ENCODE data around the gene TBC1D30.

Gene TBC1D30

DNA sequence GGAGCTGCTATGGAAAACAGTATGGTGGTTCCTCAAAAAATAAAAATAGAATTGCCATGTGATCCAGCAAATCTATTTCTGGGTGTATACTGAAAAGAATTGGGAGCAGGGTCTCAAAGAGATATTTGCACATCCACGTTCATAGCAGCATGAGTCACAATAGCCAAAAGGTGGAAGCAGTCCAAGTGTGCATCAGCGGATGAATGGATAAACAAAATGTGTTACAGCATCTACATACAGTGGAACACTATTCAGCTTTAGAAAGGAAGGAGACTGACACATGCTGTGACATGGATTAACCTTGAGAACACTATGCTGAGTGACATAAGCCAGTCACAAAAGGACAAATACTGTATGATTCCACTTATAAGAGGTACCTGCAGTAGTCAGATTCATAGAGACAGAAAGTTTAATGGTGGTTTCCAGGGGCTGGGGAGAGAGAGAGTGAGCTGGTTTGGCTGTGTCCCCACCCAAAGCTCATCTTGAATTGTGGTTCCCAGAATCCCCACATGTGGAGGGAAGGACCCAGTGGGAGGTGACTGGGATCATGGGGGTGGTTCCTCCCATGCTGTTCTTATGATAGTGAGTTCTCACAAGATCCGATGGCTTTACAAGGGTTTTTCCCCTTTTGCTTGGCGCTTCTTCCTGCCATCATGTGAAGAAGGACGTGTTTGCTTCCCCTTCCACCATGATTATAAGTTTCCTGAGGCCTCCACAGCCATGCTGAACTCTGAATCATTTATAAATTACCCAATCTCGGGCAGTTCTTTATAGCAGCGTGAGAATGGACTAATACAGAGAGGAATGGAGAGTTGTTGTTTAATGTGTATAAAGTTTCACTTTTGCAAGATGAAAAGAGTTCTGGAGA, 17.6 kb upstream of the TBC1D30 start:
- DNase-seq (ENCODE audit: low read depth): no peak
- H3K4me3 ChIP-seq (ENCODE audit: low read depth, low read length): no peak overlapping the region
- TF ChIP-seq, protein P1, sequence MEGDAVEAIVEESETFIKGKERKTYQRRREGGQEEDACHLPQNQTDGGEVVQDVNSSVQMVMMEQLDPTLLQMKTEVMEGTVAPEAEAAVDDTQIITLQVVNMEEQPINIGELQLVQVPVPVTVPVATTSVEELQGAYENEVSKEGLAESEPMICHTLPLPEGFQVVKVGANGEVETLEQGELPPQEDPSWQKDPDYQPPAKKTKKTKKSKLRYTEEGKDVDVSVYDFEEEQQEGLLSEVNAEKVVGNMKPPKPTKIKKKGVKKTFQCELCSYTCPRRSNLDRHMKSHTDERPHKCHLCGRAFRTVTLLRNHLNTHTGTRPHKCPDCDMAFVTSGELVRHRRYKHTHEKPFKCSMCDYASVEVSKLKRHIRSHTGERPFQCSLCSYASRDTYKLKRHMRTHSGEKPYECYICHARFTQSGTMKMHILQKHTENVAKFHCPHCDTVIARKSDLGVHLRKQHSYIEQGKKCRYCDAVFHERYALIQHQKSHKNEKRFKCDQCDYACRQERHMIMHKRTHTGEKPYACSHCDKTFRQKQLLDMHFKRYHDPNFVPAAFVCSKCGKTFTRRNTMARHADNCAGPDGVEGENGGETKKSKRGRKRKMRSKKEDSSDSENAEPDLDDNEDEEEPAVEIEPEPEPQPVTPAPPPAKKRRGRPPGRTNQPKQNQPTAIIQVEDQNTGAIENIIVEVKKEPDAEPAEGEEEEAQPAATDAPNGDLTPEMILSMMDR (IDR thresholded peaks at IDR 0.05; ENCODE audit: insufficient read depth, low read depth, low read length, missing control alignments): no peak

DNA sequence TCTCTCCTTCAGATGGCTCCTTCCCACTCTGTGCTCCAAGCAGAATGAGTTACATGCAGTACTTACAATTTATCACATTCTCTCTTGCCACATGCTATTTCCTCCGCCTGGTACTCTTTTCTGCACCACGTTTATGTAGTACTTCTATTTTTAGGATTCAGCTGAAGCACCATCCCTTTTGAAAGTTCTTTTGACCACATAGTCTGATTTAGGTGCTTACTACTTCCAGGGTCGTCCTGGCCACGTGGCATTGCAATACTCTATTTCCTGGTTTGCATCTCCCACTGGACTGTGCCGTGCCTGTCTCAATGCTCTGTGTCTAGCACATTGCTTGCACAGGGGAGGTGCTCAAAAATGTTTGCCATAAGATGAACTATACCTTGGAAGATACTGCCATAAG, 16.3 kb upstream of the TBC1D30 start:
- no peak overlapping the region for H3K4me3 ChIP-seq (ENCODE audit: low read depth, low read length)
- peak; percentile 65 for DNase-seq (ENCODE audit: low read depth)
- TF ChIP-seq, protein P1 (IDR thresholded peaks at IDR 0.05; ENCODE audit: insufficient read depth, low read depth, low read length, missing control alignments): no peak

DNA sequence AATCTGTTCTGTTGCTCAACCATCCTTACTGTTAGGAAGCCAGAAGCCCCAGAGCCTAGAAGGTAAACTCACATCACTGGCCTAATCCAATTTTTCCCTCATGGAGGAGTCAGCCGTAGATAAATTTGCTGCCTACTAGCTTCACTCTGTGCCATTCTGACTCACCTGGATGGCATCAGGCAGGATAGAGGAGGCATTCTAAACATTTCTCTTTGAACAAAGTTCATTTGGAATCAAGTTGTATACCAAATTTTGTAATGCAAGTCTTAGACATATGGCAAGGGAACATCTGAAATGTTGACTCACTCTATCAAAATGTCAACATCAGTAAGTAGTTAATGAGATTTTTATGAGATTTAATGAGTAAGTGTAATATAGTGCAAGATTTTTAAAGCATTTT, 13.6 kb upstream of the TBC1D30 start:
- no peak overlapping the region for H3K4me3 ChIP-seq (ENCODE audit: low read depth, low read length)
- TF ChIP-seq, protein P1 (IDR thresholded peaks at IDR 0.05; ENCODE audit: insufficient read depth, low read depth, low read length, missing control alignments): no peak
- no peak for DNase-seq (ENCODE audit: low read depth)

DNA sequence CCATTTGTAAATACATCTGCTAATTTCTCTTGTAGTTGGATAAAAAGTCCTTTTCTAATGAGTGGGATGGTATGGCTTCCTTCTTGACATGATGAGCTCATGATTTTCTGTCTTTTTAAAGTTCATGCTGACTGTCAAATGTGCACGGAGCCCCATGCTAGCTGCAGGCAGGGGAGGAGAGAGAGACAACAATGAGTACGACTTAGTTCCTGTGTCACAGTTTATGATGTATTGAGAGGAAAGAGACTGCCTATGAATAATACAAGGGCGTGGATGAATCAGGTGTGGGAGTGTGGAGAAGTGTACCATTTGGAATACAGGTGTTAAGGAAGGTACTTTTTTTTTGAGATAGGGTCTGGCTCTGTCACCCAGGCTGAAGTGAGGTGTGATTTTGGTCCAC, 10.7 kb upstream of the TBC1D30 start:
- no peak overlapping the region for H3K4me3 ChIP-seq (ENCODE audit: low read depth, low read length)
- TF ChIP-seq, protein P1 (IDR thresholded peaks at IDR 0.05; ENCODE audit: insufficient read depth, low read depth, low read length, missing control alignments): no peak
- no peak for DNase-seq (ENCODE audit: low read depth)

DNA sequence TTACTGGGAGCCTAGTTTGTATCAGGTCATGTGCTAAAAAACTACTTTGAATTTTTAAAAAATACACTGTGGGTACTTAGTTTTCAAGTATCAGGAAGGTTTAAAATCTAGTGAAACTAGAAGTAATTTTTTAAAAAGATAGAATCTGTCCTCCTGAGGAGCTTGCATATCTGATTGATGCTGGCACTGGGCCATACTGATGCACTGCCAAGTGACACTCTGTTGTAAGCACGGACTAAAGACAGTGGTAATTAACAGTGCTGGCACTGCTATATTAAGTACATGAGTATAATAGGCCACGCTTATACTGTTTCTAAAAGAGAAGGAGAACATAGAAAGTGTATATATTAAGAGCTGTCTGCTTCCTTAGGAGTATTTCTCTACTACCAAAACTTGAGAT, 10.0 kb upstream of the TBC1D30 start:
- H3K4me3 ChIP-seq (ENCODE audit: low read depth, low read length): no peak overlapping the region
- TF ChIP-seq, protein P1 (IDR thresholded peaks at IDR 0.05; ENCODE audit: insufficient read depth, low read depth, low read length, missing control alignments): no peak
- DNase-seq (ENCODE audit: low read depth): peak; percentile 12

DNA sequence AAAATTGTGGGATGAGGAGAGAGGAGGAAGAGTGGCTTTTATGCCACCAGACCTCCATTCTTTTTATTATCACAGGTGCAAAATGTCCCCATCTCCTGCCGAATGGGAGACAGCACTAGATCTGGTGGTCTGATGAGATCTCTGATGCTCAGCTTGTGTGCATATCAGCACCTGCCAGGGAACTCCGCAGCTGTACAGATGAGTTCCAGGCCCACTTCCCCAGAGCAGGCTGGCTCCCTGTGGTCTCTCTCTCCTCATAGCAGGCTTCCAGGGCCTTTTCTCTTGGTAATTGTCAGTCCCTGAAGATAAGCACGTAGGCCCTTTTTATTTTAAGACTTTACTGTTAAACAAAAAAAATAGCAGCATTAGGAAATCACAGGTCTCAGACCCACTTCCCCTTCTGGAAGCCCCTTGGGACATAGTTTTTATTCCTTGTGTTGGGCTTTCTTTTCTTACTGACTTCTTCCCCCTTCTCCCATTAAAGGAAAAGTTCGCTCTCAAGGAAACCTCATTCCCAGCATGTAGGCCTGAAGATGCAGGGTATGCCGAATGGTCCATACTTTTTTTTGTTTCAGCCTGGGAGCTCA, 4.5 kb upstream of the TBC1D30 start:
- no peak overlapping the region for H3K4me3 ChIP-seq (ENCODE audit: low read depth, low read length)
- TF ChIP-seq, protein P1 (IDR thresholded peaks at IDR 0.05; ENCODE audit: insufficient read depth, low read depth, low read length, missing control alignments): no peak

More for the DNA sequence above, 4.5 kb upstream of the TBC1D30 start:
- no peak for DNase-seq (ENCODE audit: low read depth)

All from GM12865 (cell line).